ENCODE results near the gene COPS4.
"Not testable (repeated sequence)": the region's sequence is repeated elsewhere in the genome, so short reads cannot be mapped to it uniquely, and the experiment has no call there.

COPS4 gene

DNA sequence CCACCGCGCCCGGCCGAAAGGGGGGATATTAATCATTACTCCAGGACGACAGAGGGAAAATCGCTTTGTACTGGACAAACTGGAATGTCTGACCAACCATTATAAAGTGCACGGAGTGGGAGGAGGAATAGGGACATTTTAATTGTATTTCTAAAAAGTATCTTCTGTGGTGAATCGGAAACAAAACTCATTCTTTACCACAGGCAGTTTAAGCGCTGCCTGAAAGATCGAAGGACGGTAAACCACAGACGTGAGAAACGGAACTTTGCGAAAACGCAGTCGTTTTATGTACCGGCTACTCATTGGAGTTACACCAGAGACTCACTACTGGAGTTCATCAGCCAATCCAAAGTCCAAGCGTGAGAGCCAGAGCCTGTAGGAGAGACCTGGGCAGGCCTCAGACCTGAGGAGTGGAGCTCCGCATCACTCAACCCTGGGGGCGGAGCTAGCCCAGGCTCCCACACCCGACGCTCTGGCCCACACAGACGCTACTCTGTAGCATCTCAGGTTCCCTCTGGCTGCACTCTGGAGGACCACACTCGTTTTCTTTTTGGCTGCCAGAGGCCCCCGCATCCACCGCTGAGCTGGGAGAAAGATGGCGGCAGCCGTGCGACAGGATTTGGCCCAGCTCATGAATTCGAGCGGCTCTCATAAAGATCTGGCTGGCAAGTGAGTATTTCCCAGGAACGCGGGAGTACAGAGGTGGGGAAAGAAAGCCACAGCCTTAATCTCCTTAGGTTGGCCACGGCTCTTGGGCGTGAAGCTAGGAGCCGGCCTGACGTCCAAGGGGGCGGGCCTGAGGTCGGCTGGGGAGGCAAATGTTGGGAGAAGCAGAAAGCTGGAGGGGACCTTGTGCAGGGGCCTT, at the start of gene COPS4:
Gene COPS4 (plus strand): TSS at position 554 of the 865 bp plus-strand sequence. CDS start 42 bp downstream, at position 596.
- DNase-seq (ENCODE audit: low read depth in 3 of 3) = peak; percentile 91 to 96 (median 93)

DNA sequence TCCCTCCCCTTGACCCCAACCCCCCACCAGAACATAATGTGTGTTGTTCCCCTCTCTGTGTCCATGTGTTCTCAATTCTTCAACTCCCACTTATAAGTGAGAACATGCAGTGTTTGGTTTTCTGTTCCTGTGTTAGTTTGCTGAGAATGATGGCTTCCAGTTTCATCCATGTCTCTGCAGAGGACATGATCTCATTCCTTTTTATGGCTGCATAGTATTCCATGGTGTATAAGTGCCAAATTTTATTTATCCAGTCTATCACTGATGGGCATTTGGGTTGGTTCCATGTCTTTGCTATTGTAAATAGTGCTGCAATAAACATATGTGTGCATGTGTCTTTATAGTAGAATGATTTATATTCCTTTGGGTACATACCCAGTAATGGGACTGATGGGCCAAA, 47.5 kb upstream of the COPS4 start:
- DNase-seq (ENCODE audit: low read depth in 3 of 3) = not testable (repeated sequence)

DNA sequence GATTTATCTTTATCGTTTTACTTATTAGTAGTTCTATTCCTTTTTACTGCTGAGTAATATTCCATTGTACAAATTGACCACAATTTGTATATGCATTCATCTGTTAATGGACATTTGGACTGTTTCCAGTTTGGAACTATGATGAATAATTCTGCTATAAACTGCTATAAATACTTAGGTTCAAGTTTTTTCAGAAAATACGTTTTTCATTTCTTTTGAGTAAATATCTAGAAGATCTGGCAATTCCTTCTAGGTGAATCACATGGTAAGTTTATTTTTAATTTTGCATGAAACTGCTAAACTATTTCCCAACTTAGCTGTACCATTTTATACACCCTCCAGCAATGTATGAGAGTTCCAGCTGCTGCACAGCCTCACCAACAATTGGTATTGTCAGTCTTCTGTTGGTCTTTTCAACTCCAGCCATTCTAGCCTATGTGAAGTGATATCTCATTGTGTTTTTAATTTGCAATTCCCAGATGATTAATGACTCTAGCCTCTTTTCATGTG, 46.6 kb upstream of the COPS4 start:
- no peak for DNase-seq (ENCODE audit: low read depth in 3 of 3)

DNA sequence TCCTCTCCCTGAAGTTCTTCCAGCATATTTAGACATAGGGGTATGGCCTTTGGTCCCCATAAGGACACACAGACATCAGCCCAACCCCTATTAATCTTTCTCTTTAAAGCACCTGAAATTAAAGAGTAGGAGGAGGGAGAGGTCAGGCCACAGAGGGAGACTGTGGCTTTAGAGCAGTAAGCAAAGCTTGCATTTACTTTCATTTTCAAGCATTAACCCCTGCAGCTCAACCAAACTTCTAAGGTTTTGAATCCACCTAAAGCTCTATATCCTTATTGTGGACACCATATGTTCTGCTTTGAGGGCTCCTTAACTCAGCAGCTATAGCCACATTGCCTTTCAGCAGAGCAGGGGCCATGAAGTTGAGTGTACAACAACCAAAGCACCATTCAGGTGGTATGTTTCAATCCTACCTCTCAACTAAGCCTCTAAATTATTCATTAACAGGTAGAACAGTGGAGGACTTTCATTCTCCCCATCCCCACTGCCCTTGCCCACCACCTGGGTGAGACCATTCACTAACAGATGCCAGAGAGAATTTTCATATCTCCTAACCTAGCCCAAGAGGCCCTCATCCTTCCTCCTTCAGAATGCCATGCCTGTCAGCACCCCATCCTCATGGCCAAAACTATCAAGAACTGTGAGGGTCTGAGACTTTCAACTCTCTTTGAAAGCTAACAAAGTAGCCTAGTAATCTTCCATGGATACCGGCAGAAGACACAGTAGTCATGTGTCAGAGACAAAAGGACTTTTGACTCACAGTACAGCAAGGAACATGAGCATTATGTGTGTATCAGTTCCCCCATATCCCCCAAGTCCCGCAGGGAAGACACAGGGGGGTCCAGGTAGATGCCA, 45.2 kb upstream of the COPS4 start:
- DNase-seq (ENCODE audit: low read depth in 3 of 3) = no peak

DNA sequence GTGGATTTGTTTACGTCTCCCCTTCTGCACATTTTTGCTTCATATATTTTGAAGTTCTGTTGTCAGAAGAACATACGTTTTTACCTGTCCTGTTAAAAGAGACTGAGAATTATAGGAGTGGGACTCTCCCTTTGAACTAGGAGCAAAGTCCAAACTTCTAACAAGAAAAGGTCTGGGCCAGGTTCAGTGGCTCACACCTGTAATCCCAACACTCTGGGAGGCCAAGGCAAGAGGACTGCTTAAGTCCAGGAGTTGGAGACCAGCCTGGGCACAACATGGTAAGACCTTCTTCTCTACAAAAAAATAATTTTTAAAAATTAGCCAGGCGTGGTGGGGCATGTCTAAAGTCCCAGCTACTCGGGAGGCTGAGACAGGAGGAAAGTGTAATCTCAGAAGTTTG, 40.1 kb upstream of the COPS4 start:
- DNase-seq (ENCODE audit: low read depth in 3 of 3) = no peak

DNA sequence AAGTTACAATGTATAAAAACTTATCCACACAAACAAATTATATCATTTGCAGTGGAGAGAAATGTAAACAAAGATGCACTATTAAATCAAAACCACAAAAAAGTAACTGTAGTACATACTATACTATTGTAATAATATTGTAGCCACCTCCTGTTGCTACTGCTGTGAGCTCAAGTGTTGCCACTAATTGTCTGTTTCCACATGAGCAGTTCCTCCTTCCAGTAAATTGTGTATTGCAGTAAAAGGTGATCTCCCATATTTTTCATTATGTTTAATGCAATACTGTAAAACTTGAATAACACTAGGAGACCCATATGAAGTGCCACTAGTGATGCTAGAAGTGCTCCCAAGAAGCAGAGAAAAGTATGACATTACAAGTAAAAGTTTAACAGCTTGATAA, 36.1 kb upstream of the COPS4 start:
- no peak for DNase-seq (ENCODE audit: low read depth in 3 of 3)

DNA sequence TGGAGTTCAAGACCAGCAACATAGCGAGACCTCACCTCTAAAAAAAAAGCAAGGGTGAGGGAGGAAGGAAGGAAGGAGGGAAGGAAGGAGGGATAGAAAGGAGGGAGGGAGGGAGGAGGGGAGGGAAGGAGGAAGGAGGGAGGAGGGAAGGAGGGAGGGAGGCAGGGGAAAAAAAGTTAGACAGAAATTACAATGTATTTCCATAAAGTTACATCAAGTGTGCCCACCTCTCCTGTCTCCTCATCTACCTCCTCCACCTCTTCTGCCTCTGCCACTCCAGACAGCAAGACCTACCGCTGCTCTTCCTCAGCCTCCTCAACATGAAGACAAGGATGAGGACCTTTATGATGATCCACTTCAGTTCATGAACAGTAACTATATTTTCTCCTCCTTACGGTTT, 32.7 kb upstream of the COPS4 start:
- no peak for DNase-seq (ENCODE audit: low read depth in 3 of 3)

DNA sequence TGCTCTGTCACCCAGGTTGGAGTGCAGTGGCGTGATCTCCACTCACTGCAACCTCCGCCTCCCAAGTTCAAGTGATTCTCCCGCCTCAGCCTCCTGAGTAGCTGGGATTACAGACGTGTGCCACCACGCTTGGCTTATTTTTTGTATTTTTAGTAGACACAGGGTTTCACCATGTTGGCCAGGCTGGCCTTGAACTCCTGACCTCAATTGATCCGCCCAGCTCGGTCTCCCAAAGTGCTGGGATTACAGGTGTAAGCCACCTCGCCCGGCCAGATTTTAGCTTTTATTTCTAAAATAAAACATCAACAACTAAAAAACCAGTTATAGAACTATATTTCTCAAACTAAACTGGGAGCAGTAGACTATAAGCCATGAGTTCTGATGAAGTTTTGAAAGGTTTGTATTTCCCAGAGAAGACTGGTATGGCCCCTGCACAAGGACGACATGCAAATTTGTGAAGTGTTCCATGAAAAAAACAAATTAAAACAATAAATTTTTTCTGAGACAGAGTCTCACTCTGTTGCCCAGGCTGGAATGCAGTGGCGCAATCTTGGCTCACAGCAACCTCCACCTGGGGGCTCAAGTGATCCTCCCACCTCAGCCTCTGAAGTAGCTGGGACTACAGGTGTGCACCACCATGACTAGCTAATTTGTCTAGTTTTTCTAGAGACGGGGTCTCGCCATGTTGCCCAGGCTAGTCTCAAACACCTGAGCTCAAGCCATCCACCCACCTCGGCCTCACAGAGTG, 31.8 kb upstream of the COPS4 start:
- not testable (repeated sequence) for DNase-seq (ENCODE audit: low read depth in 3 of 3)

DNA sequence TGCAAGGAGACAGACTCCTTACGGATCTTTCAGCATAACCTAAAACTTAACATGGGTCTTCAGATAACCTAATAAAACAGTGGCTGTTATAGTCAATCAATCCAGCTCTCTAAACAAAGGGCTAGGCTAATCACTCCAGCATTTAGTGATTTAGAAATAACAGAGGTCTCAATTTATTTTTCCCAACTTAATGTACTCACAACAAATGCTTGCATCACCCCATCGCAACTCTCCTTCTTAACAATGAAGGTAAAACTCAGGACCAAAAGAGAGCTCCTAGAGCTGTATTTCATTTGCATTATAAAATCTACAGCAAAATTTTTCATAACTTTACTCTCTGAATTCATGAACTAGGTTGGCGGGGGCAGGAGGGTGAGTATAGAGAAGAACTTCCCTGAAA, 25.5 kb upstream of the COPS4 start:
- no peak for DNase-seq (ENCODE audit: low read depth in 3 of 3)

DNA sequence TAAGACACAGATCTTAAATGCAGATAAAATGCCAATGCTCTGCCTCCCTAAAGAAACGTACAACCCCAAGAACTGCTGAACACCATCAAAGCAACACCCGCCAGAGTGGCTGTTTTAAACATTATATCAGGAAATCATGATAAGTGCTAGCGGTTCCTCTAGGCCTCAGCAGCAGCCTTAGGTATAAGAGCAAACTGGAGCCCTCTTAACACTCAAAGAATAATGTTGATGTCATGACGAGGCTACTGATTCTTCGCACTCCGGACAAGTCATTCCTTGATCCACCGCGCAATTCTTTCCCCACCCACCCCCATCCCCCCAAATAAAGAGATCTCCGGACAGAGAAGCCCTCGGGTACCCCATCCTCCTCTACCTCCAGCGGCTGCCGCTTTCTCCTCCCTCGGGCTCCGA, 24.9 kb upstream of the COPS4 start:
- DNase-seq (ENCODE audit: low read depth in 3 of 3) = no peak

DNA sequence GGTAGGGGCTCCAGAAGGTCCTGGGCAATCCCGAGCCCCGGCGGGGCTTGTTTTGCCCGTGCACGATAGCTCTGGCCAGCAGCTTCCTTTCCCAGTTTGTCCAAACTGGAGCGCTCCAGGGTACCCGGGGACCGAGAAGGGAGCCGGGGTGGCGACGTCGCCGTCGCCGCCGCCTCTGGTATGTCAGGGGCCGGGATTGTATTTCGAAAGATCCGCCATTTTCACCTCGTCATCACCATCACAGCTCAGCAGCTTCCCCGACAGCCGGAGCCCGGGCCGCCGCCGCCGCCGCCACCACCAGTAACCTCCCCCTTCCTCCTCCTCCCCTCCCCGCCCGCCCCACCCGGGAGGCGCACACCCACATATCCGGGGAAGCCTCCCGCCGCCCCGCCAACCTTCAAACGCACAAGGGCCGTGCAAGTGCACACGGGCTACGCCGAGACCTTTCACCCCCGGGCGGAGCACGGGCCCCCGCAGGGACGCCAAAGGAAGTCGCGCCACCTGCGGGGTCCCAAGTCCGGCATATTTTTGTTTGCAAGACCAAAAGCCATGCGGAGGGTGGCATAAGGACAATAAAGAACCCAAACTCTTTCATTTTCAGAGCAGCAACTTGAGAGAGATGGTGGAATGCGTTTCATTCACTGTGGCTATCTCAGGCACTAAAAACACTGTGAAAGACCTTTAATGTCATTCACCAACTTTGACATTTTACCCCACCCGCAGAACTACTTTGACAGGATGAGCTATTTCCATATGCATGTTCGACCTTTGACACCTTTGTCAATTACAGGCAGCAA, 24.3 kb upstream of the COPS4 start, which contains the start of gene LIN54:
Gene LIN54 (minus strand): TSS at position 302 of the 797 bp plus-strand sequence. CDS start 25,979 bp downstream, outside the sequence.
- peak; percentile 69 to 73 (median 72) for DNase-seq (ENCODE audit: low read depth in 3 of 3)

DNA sequence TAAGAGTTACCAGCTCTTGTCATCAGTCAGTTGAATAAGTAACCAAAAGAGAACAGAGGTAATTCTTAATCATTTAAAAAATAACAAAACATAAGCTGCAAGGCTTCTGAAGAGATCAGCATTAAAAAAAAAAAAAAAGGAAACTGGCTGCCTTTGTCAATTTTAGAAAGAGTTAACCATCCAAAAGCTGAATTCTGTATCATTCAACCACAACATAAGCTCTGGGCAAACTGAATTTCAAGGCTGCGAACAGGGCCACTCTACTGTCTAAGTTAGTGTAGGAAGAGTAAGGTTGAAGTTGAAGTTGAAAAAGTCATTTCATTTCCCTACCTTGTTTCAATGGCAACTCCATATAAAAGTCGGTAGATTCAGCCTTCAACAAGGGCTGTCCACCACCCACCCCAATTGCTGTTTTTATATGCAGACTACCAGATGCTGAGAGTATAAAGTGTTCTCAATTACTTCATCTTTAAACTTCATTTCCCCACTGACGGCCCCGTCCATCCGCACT, 23.2 kb upstream of the COPS4 start:
- peak in 1 of 3 donors; percentile 12 for DNase-seq (ENCODE audit: low read depth in 3 of 3)

DNA sequence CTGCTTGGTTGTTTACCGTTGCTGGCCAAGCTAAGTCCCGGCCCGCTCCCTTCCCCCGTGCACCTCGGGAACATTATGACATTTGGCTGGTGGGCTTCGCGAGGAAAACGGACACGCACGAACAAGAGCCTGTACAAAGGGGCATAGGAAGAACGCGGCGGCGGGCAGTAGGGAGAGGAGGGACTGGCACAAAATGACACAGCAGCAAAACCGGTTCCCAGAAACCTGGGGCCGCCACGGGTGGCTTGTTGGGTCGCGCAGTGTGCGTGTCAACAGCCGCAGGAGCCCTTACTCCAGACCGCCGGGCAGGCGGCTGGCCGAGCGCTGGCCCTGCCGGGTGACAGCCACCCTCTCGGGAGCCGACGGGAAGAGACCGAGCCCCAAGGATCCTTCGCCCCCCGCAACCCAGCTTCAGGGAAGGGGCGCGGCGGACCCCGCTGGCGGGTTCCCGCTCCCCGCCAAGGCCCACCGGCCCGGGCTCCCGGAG, 22.7 kb upstream of the COPS4 start:
- DNase-seq (ENCODE audit: low read depth in 3 of 3) = peak in 1 of 3 donors; percentile 35

DNA sequence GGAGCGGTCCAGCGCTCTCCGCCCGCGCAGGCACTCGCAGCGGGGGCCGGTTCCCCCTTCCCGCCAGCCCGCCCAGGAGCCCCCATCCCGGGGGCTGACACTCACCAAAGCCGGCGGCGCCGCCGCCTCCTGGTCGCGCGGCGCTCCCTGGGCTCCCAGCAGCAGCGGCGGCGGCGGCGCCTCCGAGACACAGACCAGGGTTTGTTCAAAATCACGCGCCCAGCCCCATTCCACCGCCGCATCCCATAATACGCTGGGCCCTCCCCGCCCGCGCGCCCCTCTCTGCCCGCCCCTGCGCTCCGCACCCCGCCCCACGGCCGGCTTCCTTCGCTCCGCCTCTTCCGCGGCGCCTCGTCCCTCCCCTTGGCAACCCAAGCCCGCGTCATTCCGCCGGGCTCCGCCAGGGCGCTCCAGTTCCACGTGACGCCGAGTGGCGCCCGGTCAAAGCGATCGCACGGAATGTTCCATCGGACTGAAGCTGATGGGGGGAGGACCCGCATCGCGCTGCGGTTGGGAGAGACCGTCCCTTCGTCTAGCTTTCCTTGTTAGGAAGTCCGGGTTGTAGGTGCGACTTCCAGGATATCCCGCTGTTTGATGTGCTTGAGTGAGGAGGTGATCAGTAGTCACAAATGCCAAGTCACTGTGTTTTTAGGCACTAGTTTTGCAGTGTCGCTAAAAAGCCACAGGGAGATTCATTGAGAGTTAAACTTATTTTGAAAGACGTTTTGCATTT, 22.1 kb upstream of the COPS4 start:
- DNase-seq (ENCODE audit: low read depth in 3 of 3) = peak; percentile 95

DNA sequence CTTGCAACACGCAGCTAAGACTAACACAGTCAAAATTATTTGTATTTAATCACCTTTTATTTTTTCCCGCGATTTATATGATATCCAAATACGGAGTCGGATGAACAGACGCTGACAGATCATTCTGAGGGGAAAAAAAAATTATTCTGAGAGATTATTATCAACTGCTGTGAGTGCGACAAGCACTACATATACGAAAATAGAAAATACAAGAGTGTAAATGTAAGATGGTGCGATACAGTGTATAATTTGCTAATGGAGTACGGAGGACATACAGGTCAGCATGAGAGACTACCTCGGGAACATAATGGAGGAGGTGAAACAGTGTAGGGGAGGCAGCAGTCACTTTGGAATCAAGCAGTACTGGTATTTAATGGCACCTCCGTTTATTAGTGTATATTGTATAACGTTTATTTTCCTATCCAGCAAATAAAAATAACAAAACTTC, 21.5 kb upstream of the COPS4 start:
- no peak for DNase-seq (ENCODE audit: low read depth in 3 of 3)

DNA sequence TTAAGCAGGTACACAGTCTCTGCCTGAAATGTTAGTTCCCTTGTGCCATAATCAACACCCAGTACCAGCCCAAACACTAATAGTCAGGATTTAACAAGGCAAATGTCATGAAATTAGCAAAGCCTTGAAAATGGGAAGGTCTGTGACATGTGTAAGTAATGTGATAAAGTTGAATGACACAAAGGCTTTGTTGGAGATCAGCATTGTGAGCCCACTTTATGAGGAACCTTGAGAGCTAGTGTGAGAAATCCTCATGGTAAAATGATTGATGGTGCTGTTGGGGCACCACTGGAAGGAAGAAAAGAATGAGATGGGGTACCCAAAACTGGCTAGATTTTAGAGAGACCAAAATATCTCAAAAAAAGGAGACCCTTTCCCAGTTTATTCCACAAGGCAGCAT, 21.1 kb upstream of the COPS4 start:
- DNase-seq (ENCODE audit: low read depth in 3 of 3) = no peak

DNA sequence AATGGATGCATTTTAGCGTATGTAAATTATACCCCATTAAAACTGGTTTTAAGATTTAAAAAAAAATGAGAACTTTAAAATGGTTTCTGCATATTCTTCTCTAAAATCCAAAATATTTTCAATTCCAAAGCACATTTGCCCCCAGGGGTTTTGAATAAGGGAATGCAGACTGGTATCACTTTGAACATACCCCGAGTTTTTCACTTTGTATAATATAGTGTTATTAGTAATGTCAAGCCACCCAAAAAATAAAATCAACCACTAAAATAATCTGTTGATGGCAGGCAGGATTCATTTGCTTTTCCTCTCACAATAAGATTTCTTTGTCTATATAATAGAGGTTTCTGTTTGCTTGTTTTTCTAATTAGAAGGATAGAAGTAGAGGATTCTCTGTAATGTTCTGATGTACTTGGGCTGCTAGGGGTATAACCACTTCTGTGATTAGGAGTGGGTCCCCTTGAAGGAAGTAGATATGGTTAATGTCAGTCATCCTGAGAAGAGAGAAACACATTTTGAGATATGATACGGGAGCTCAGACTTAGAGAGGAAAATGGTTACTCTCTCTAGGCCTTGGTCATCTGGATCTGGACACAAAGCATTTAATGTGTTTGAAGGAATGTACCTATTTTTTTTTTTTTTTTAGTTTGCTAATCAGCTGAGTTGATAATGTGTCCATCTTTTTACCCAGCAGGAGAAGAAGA, 15.0 kb upstream of the COPS4 start:
- DNase-seq (ENCODE audit: low read depth in 3 of 3) = no peak

DNA sequence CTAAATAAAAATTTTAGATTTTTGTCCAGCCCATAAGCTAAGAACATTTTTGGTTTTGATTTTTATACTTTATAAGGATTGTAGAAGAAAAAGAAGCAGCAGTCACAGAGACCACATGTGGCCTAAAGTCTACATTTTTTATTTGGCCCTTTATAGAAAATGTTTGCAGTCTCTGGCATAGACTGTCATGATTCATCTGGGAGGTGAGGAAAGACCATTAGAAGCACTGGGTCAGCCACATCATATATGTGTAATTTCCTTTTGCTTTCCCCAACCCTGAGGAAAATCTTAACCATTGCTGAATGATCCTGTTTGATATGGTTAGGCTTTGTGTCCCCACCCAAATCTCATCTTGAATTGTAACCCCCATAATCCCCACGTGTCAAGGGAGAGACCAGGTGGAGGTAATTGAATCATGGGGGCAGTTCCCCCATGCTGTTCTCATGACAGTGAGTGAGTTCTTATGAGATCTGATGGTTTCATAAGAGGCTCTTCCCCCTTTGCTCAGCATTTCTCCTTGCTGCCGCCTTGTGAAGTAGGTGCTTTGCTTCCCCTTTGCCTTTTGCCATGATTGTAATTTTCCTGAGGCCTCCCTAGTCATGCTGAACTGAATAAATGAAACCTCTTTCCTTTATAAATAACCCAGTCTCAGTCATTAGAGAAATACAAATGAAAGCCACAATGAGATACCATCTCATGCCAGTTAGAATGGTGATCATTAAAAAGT, 12.1 kb upstream of the COPS4 start:
- no peak for DNase-seq (ENCODE audit: low read depth in 3 of 3)

Measured in stimulated activated CD4-positive, alpha-beta T cell treated with anti-CD3 and anti-CD28 coated beads, TNF-alpha, amount 100 ng/mL, for 48 hours (primary cell).